NCI-H187 treated with DMSO at 0.1 percent for 48 hours (cell line): ENCODE results near the gene NIN.
"Not testable (repeated sequence)": the region's sequence is repeated elsewhere in the genome, so short reads cannot be mapped to it uniquely, and the experiment has no call there.

Experiments
- DNase-seq: peaks from one replicate; lab custom pipeline; 2025; lab: John Stamatoyannopoulos, UW

The NIN gene

GRCh38 chr14:50820786-50821509, 10.0 kb downstream of the NIN start:
- no peak for DNase-seq

GRCh38 chr14:50819303-50819702, 11.7 kb downstream of the NIN start:
- DNase-seq = not testable (repeated sequence)

GRCh38 chr14:50816395-50817047, 14.4 kb downstream of the NIN start:
- DNase-seq = no peak

GRCh38 chr14:50815526-50815925, 15.4 kb downstream of the NIN start:
- not testable (repeated sequence) for DNase-seq

- not testable (repeated sequence) for DNase-seq
Measured at GRCh38 chr14:50815058-50815457, 15.9 kb downstream of the NIN start.

GRCh38 chr14:50814161-50814560, 16.8 kb downstream of the NIN start:
- DNase-seq = no peak

- no peak for DNase-seq
Measured at GRCh38 chr14:50813544-50813863, 17.5 kb downstream of the NIN start.

GRCh38 chr14:50812856-50813543, 18.0 kb downstream of the NIN start:
- DNase-seq = no peak

- DNase-seq = no peak
Measured at GRCh38 chr14:50812180-50812579, 18.8 kb downstream of the NIN start.

- DNase-seq = no peak
Measured at GRCh38 chr14:50808053-50808452, 22.9 kb downstream of the NIN start.

- DNase-seq = no peak
Measured at GRCh38 chr14:50806241-50806933, 24.6 kb downstream of the NIN start.

- no peak for DNase-seq
Measured at GRCh38 chr14:50805396-50805795, 25.6 kb downstream of the NIN start.

GRCh38 chr14:50804181-50804721, 26.7 kb downstream of the NIN start:
- no peak for DNase-seq

- DNase-seq = no peak
Measured at GRCh38 chr14:50801706-50802105, 29.3 kb downstream of the NIN start.

GRCh38 chr14:50800032-50800431, 30.9 kb downstream of the NIN start:
- no peak for DNase-seq

- no peak for DNase-seq
Measured at GRCh38 chr14:50798048-50798421, 32.9 kb downstream of the NIN start.

- DNase-seq = no peak
Measured at GRCh38 chr14:50797250-50798047, 33.5 kb downstream of the NIN start.

- no peak for DNase-seq
Measured at GRCh38 chr14:50796390-50796789, 34.6 kb downstream of the NIN start.

- DNase-seq = no peak
Measured at GRCh38 chr14:50795909-50796308, 35.1 kb downstream of the NIN start.

GRCh38 chr14:50795142-50795541, 35.8 kb downstream of the NIN start:
- no peak for DNase-seq

GRCh38 chr14:50794068-50794645, 36.8 kb downstream of the NIN start:
- no peak for DNase-seq
